AG08396 (cell line): Measurements from ENCODE around the gene BCL2.

Experiments used
- DNase-seq: peaks from one replicate; pipeline ENCODE4 v3.0.0; 2012; ENCODE audit warnings: low spot score, mixed read lengths

The BCL2 gene

DNA sequence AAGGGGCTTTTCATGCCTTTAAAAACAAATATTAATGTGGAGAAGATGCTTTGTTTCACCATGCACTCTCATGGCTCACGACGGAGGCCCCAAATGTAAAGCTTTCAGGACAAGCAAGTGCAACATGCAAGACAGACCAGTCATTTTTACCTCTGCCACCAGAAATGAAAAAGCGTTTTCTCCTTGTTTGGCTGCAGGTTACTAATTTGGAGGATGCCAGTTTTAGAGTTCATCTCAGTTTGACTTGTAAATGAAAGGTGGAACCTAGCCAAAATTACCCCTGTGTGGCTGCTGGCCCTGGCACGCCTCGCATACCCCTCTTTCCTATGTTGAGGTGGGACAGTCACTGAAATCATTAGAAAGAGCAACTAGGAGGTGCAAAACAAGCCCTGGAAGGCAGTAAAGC is 138.6 kb downstream of the BCL2 start:
- DNase-seq: no peak

DNA sequence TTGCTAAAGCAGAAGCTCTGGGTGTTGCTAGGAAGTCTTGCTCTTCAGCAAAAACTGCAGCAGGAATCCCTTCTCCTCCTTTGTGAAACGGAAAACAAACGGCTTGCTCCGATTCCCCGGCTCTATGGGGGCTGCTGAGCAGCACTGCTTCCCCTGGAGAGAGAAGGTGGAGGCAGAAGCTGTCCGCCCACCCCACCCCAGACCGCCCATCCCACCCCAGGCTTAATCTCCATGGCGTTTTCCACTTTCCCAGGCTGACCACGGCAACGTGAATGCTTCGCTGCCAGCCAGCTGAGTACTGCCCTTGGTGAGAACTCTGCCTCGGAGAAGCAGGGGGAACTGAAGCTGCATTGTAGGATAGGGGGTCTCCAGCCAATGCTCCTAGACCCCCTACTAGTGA is 139.2 kb downstream of the BCL2 start:
- no peak for DNase-seq

DNA sequence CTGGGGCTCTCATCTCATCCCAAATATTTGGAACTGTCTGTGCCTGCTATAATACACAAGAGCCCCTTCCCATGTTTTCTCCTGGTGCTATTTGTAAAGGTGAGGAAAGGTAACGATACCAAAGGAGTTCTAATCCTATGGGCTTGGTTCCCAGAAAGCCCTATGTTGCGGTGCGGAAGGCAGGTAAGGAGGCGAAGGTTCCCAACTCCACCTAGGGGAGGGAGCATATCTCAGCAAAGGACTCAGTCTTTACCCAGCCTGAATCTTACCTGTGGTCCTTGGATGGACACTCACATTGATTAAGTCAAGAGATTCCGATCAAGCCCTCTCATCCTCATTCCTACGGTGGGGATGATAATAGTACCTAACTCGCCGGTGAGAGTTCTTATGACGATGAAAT is 140.1 kb downstream of the BCL2 start:
- DNase-seq: no peak

DNA sequence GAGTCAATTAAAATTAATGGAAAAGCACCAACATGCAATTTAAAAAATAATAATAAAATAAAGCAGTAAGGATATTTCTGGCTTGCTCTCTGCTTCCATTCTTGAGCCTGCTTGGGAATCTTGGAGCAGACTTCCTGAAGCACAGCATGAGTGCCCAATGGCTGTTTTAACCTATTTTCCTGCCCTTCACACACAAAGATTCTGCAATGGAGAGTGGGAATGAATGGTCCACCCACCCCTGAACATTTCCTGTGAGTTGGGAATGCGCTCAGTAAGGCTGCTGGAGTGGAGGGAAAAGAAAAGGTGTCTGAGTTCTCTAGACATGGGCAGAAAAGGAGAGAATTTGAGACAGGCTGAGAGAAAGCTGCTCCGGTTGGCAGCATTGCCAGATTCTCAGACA is 140.6 kb downstream of the BCL2 start:
- DNase-seq: no peak

- DNase-seq: no peak
Observed at GRCh38 chr18:63177919-63178821, 141.4 kb downstream of the BCL2 start.

- DNase-seq: no peak
Observed at GRCh38 chr18:63177259-63177658, 142.3 kb downstream of the BCL2 start.

DNA sequence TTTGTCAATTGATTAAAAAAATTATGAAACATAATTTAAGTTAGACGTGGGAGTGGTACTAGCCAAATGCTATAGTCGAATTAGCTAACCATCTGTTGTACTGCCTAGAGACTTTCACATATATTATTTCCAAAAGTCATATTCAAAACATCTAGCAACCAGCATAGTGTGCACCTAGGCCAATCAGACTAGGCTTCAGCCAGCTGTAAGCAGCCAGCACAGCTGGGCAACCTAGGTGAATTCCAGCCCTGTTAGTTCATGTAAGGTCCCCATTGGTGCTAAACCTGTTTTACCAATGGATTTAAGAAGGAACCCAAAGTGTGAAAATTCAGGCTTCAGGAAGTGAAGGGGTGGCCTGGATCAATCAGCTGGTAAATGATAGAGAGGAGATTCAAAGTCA is 144.3 kb downstream of the BCL2 start:
- no peak for DNase-seq

- DNase-seq: no peak
Observed at GRCh38 chr18:63173983-63174382, 145.6 kb downstream of the BCL2 start.

GRCh38 chr18:63169853-63170252 is 149.7 kb downstream of the BCL2 start:
- DNase-seq: no peak

DNA sequence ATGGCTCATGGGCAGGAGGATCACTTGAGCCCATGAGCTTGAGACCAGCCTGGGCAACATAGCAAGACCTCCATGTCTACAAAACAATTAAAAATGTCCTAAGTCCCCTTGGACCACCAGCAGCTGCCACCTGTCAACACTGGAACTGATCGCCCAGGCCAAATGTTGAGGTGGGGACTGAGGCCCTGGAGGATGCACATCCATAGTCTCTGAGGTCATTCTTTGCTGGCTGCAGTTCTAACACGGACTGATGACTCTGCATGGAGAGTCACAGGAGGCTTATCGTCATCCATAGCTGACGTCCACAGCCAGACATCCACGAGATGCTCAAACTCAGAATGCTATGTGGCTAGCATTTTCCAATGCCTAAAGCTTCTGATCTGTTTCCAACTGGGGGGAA is 151.3 kb downstream of the BCL2 start:
- no peak for DNase-seq

DNA sequence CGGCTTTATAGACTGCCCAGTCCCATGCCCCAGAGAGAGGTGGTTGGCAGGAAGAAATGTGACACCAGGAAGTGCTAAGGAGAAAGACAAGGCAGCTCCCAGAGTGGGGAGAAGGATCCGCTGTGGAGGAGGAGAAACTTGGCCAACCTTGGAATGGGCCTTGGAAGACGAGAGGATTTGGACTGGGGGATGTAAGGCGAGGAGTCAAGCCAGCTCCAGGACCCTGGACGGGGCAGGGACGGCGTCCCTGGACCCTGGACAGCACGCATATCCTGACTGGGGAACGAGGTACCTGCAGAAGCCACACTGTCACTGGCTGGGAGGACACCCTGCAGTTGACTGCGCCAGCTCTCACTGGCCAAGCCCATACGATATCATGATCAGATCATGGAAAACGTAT is 153.4 kb downstream of the BCL2 start:
- no peak for DNase-seq

DNA sequence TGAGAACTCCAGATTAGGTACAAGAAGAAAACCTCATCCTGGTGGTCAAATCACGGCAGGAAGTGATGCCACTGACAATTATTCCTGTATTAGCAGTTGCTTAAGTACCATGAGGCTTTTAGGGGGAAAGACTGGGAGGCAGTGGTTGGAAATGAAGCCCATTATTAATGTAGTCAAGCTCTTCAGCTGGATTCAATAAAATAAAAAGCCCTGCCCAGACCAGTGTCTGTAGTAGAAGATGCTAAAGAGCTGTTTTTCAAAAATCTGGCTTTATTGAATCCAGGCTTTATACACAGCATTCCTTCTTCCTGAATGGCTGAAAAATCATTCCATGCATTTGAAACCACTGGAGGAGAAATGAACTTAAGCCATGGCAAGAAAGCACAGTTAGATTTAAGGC is 155.2 kb downstream of the BCL2 start:
- no peak for DNase-seq

DNA sequence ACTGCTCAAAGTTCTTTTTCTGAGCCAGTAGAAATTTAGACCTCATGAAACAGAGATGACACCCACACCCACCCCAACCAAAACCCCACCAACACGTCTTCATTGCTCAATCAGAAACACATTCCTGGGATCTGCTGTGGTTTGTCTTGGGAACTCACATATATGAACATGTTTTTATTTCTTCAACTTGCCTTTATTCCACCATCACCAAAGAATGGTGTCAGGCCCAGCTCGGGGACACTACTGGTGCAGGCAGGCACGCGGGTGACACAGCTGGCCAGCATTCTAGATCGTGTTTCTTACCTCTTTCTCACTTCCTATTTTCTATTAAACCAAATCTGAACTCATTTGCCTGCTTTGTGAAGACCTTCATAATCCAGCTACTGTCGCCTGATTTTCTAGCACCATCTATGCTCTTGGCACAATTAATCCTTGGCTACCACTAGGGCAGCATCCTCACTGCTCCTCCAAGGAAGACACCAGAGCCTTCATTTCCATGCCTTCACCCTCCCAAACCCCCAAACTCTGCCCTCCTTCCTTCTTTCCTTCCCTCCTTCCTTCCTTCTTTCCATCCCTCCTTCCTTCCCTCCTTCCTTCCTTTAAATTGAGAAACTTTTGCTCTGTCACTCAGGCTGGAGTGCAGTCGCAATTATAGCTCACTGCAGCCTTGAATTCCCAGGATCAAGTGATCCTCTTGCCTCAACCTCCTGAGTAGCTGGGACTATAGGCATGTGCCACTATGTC is 157.1 kb downstream of the BCL2 start:
- DNase-seq: no peak

GRCh38 chr18:63161761-63162195 is 157.8 kb downstream of the BCL2 start:
- DNase-seq: peak; percentile 81

- no peak for DNase-seq
Observed at GRCh38 chr18:63161032-63161760, 158.4 kb downstream of the BCL2 start.

GRCh38 chr18:63160172-63160995 is 159.2 kb downstream of the BCL2 start:
- DNase-seq: no peak

DNA sequence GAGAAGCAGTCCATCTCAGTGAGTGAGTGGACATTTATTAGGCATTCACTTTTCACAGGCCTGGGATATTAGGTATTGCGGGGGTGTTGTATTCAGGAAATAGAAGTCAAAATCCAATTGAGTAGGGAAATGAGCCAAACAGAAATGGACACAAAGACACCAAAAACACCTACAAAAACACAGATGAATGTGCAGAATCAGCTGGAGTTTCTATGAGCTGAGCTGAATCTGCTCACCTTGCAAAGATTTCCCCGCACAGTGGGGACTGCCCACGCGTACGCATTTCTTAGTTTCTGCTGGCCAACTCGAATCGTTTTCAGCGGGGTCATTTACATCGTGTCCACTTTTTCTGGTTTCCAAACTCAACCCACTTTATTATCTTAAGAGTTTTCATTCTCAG is 160.0 kb downstream of the BCL2 start:
- DNase-seq: no peak

GRCh38 chr18:63158676-63159291 is 160.8 kb downstream of the BCL2 start:
- no peak for DNase-seq

DNA sequence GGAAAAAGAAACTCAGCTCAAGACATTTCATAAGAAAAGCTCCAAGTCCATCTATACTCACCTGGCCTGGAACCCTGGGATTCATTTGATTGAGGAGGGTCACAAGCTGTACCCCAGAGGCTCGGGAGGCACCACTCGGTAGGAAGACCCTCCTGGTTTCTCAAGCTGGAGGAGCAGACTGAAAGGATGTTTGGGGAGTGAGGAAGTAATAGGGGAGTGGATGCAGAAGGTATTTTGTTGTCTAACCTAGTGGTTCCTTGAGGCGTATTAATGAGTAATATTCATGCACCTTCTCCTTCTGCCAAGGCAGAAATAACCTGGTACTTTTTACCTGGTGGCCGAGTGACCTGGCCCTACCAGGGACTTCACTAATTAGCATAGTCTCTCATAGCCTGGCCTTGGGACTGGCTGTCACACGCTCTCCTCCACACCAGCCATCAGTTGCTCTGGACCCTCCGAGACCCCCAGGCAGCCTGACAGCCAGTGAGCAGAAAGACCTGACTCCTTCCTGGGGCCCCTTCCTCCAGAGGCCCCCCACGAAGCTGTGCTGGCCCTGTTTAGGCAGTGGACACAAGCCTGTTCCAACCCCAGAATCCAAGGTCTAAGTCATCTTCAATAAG is 161.4 kb downstream of the BCL2 start:
- DNase-seq: no peak

DNA sequence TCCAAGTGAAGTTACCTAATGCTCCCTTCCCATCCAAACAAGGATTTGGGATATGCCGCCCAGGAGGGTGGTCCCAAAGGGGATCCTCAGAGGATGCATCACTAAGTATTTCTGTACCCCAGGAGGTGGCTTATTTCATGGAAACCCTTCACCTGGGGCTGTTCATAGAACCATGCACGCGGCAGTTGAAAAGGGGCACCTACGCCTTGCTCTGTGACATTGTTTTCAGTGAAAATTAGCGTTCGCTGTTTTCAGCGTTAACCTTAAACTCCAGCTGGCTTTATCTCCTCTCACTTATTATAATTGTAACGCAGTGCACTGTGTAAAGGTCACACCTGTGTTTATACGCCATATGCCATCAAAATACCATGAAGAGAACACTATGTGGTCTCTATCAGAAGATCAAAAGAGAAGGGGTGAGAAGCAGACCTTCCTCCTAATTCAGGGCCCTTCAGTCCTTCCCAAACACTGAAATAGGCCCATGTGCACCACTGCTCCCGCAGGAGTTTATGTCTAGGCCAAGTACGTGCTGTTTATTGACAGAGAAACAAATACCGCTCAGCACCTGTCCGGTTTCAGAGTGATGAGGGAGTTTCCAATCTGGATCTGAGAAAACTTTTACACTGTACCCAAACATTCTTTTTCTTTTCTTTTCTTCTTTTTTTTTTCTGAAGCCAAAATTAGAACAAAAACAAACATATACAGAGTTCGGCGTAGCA is 162.1 kb downstream of the BCL2 start:
- no peak for DNase-seq
